H1 (cell line): ENCODE data around the gene PRIMA1. TPM values are rescaled to one million over a fixed set of nuclear protein-coding genes. Genes with fewer than 3 reads are reported as not detected.

ENCODE experiments used
- RAD21 ChIP-seq, 2 experiments: IDR thresholded peaks in 1 of 2; conservative IDR thresholded peaks in 1 of 2; 2 replicates each; pipeline ENCODE4 v1.6.1; 2011; ENCODE audit warnings: low read depth in 2 of 2, low read length in 2 of 2, improper control_type of control experiment in 1 of 2, inconsistent platforms in 1 of 2, mild to moderate bottlenecking in 1 of 2, moderate library complexity in 1 of 2
- RBBP5 ChIP-seq: IDR thresholded peaks from 2 replicates; pipeline ENCODE4 v1.7.1; 2012; ENCODE audit warnings: low read depth, mild to moderate bottlenecking, inconsistent platforms, low read length, moderate library complexity, borderline replicate concordance
- RFX5 ChIP-seq: IDR thresholded peaks from 2 replicates; pipeline ENCODE4 v1.6.1; 2011; ENCODE audit warnings: low read depth, low read length, improper control_type of control experiment, borderline replicate concordance
- polyA plus RNA-seq, 7 experiments: library from polyadenylated mRNA; depleted of rRNA in 3 of 7; stranded (reverse) in 5 of 7; unstranded in 2 of 7; fragments of >200 nt in 5 of 7; fragments of 200-250 nt in 2 of 7; gene quantifications; 1 replicate in 5 of 7; 2 replicates in 1 of 7; 4 replicates in 1 of 7; pipeline versions ENCODE4 v1.2.1 to v1.2.3, GENCODE V29; 2011 to 2013; ENCODE audit warnings: missing spikeins in 2 of 7, mixed read lengths in 2 of 7
- total RNA-seq: library from RNA; stranded (reverse); fragmentation: NEBNext Ultra II Directional; extraction: Animal tissue kit (Norgen Biotek cat#: 25700); gene quantifications from 2 replicates; pipeline ENCODE4 v1.2.1, GENCODE V29; 2021

The PRIMA1 gene
- total and polyA plus RNA-seq, 2 of the 8 experiments (the other 6 are each of a cell fraction or from before 2014, with no cell fraction given), result 2.8 to 4.5 TPM

GRCh38 chr14:93811020-93811419 is 22.7 kb upstream of the PRIMA1 start (continued):
- TF ChIP-seq RAD21 (IDR thresholded peaks at IDR 0.05 in 1 of 2, conservative IDR thresholded peaks at IDR 0.05 in 1 of 2; ENCODE audit: low read depth in 2 of 2, low read length in 2 of 2), result no peak
- no peak for TF ChIP-seq RFX5
- no peak for TF ChIP-seq RBBP5
